ENCODE data around the gene OSBPL8.

DNA sequence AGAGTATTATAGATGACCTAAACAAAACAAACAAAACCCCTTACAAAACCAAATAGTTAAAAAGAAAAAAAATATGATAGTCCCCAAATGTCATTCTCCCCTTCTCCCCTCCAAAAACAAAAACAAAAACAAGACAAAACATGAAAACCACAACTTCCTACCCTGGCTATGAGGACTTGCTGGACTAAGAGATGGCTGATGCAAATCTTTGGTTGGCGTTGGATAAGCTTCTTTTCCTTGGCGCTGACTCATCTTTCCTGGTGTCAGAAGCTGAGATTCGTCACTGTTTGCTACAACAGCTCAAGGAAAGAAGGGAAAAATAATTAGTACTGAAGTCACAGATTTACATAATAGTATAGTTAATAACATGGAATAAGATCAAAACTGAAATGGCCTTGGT is 108.9 kb downstream of the OSBPL8 start:
- TF ChIP-seq ELK1 (IDR thresholded peaks at IDR 0.05; ENCODE audit: low read depth, low read length) = no peak
- no peak for TF ChIP-seq BACH1 (IDR thresholded peaks at IDR 0.05; ENCODE audit: borderline replicate concordance)
- no peak for TF ChIP-seq E2F4 (IDR thresholded peaks at IDR 0.05; ENCODE audit: low read depth, low read length)
- TF ChIP-seq, protein P1, sequence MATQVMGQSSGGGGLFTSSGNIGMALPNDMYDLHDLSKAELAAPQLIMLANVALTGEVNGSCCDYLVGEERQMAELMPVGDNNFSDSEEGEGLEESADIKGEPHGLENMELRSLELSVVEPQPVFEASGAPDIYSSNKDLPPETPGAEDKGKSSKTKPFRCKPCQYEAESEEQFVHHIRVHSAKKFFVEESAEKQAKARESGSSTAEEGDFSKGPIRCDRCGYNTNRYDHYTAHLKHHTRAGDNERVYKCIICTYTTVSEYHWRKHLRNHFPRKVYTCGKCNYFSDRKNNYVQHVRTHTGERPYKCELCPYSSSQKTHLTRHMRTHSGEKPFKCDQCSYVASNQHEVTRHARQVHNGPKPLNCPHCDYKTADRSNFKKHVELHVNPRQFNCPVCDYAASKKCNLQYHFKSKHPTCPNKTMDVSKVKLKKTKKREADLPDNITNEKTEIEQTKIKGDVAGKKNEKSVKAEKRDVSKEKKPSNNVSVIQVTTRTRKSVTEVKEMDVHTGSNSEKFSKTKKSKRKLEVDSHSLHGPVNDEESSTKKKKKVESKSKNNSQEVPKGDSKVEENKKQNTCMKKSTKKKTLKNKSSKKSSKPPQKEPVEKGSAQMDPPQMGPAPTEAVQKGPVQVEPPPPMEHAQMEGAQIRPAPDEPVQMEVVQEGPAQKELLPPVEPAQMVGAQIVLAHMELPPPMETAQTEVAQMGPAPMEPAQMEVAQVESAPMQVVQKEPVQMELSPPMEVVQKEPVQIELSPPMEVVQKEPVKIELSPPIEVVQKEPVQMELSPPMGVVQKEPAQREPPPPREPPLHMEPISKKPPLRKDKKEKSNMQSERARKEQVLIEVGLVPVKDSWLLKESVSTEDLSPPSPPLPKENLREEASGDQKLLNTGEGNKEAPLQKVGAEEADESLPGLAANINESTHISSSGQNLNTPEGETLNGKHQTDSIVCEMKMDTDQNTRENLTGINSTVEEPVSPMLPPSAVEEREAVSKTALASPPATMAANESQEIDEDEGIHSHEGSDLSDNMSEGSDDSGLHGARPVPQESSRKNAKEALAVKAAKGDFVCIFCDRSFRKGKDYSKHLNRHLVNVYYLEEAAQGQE (IDR thresholded peaks at IDR 0.05; ENCODE audit: low read depth, low read length) = no peak
- TF ChIP-seq, protein P2, sequence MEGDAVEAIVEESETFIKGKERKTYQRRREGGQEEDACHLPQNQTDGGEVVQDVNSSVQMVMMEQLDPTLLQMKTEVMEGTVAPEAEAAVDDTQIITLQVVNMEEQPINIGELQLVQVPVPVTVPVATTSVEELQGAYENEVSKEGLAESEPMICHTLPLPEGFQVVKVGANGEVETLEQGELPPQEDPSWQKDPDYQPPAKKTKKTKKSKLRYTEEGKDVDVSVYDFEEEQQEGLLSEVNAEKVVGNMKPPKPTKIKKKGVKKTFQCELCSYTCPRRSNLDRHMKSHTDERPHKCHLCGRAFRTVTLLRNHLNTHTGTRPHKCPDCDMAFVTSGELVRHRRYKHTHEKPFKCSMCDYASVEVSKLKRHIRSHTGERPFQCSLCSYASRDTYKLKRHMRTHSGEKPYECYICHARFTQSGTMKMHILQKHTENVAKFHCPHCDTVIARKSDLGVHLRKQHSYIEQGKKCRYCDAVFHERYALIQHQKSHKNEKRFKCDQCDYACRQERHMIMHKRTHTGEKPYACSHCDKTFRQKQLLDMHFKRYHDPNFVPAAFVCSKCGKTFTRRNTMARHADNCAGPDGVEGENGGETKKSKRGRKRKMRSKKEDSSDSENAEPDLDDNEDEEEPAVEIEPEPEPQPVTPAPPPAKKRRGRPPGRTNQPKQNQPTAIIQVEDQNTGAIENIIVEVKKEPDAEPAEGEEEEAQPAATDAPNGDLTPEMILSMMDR (IDR thresholded peaks at IDR 0.05 in 2 of 3, conservative IDR thresholded peaks at IDR 0.05 in 1 of 3; ENCODE audit: control insufficient read depth in 2 of 3, extremely low read depth in 1 of 3, insufficient read depth in 1 of 3, low read depth in 3 of 3, low read length in 3 of 3) = no peak
- TF ChIP-seq SMC3 (IDR thresholded peaks at IDR 0.05; ENCODE audit: borderline replicate concordance, low read length) = no peak
- no peak for TF ChIP-seq YY1 (IDR thresholded peaks at IDR 0.05; ENCODE audit: low read depth, low read length)
- no peak for TF ChIP-seq HSF1 (IDR thresholded peaks at IDR 0.05; ENCODE audit: low read depth, low read length)
- no peak for TF ChIP-seq GABPA (IDR thresholded peaks at IDR 0.05; ENCODE audit: low read depth)
- TF ChIP-seq SP1 (IDR thresholded peaks at IDR 0.05; ENCODE audit: low read depth, low read length) = no peak
- no peak for TF ChIP-seq ZBTB11 (CRISPR knock-in tag; IDR thresholded peaks at IDR 0.05)

Data from GM12878 (cell line).